Adrenal gland (tissue), 5 donors: ENCODE measurements around the gene KCNK15.

Source experiments
- POLR2A ChIP-seq, 2 donors: fragments of 450-650 bp; IDR thresholded peaks; one replicate each; pipeline ENCODE4 v1.6.1; 2017; ENCODE audit warnings: antibody characterized with exemption in 2 of 2, mild to moderate bottlenecking in 2 of 2, moderate library complexity in 1 of 2
- TF ChIP-seq, protein P1 (sequence below), 6 experiments: fragments of 450-650 bp in 4 of 6; fragments of 200-600 bp in 2 of 6; sonication (generic) in 1 of 6; IDR thresholded peaks; 1 replicate in 5 of 6; 2 replicates in 1 of 6; pipeline versions ENCODE4 v1.5.1 to v1.8.0; 2016 to 2021; ENCODE audit warnings: antibody characterized with exemption in 6 of 6, mild to moderate bottlenecking in 2 of 6, moderate library complexity in 1 of 6
- donor health status: DM: no; HTN: no; CAD: no.

GRCh38 chr20:44745122-44745597 is 505 bp upstream of the KCNK15 start:
- TF ChIP-seq, protein P1, sequence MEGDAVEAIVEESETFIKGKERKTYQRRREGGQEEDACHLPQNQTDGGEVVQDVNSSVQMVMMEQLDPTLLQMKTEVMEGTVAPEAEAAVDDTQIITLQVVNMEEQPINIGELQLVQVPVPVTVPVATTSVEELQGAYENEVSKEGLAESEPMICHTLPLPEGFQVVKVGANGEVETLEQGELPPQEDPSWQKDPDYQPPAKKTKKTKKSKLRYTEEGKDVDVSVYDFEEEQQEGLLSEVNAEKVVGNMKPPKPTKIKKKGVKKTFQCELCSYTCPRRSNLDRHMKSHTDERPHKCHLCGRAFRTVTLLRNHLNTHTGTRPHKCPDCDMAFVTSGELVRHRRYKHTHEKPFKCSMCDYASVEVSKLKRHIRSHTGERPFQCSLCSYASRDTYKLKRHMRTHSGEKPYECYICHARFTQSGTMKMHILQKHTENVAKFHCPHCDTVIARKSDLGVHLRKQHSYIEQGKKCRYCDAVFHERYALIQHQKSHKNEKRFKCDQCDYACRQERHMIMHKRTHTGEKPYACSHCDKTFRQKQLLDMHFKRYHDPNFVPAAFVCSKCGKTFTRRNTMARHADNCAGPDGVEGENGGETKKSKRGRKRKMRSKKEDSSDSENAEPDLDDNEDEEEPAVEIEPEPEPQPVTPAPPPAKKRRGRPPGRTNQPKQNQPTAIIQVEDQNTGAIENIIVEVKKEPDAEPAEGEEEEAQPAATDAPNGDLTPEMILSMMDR (IDR thresholded peaks at IDR 0.05): no peak
- TF ChIP-seq POLR2A (IDR thresholded peaks at IDR 0.05): no peak
